GM12874 (cell line): ENCODE data around the gene FSIP1.

Source experiments
- CTCF ChIP-seq: IDR thresholded peaks from 2 replicates; pipeline ENCODE4 v1.5.1; 2011; ENCODE audit warnings: low read depth, mild to moderate bottlenecking, control low read depth, low read length, moderate library complexity; ENCODE audit not compliant: insufficient read depth

FSIP1 gene

GRCh38 chr15:39792844-39793335, 10.2 kb upstream of the FSIP1 start:
- TF ChIP-seq CTCF, result no peak

GRCh38 chr15:39792025-39792843, 9.6 kb upstream of the FSIP1 start:
- TF ChIP-seq CTCF, result no peak

DNA sequence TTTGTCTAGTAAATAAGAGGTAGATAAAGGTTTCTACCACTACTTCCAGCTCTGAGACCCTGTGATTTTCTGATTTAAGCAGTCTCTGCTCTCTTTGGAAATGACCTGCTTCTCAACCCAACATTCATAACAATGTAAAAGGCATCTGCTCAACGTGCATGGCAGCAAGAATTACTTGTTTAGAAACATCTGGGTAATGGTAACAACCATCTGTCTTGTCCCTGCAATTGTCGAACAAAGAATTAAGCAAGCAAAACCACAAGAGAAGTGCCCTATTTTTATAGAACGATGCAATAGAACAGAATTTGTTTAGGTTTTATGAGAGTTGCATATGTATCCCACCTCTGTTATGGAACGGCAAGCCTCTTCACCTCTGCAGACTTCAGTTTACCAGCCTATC, 7.1 kb upstream of the FSIP1 start:
- TF ChIP-seq CTCF, result no peak

- no peak for TF ChIP-seq CTCF
Observed at GRCh38 chr15:39788800-39789565, 6.3 kb upstream of the FSIP1 start.

- TF ChIP-seq CTCF, result no peak
Observed at GRCh38 chr15:39788108-39788507, 5.5 kb upstream of the FSIP1 start.

- no peak for TF ChIP-seq CTCF
Observed at GRCh38 chr15:39787479-39787878, 4.8 kb upstream of the FSIP1 start.

GRCh38 chr15:39786447-39787056, 3.9 kb upstream of the FSIP1 start:
- TF ChIP-seq CTCF, result peak; percentile 42; the same call in 1 of the 2 replicates
